ENCODE results near the gene NBEA. TPM values are rescaled to one million over a fixed set of nuclear protein-coding genes. Genes with fewer than 3 reads are reported as not detected.

NBEA gene
- total RNA-seq, 4 donors from 2014 or later = 1.4 to 14.9 (median 4.1) TPM

DNA sequence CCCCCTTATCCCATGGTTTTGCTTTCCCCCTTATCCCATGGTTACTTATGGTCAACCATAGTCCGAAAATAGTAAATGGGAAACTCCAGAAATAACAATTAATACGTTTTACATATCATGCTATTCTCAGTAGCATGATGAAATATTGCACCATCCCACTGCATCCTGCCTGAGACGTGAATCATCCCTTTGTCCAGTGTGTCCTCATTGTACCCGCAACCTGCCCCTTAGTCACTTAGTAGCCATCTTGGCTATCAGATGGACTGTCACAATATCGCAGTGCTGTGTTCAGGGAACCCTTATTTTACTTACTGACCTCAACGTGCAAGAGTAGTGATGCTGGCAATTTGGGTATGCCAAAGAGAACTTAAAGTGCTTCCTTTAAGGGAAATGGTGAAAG, 10.5 kb upstream of the NBEA start:
- H3K4me1 ChIP-seq = no peaks in the 10 kb centered on the region
- H3K36me3 ChIP-seq = no peaks in the 10 kb centered on the region
- H3K27me3 ChIP-seq = no peaks in the 10 kb centered on the region
- TF ChIP-seq, protein P1, sequence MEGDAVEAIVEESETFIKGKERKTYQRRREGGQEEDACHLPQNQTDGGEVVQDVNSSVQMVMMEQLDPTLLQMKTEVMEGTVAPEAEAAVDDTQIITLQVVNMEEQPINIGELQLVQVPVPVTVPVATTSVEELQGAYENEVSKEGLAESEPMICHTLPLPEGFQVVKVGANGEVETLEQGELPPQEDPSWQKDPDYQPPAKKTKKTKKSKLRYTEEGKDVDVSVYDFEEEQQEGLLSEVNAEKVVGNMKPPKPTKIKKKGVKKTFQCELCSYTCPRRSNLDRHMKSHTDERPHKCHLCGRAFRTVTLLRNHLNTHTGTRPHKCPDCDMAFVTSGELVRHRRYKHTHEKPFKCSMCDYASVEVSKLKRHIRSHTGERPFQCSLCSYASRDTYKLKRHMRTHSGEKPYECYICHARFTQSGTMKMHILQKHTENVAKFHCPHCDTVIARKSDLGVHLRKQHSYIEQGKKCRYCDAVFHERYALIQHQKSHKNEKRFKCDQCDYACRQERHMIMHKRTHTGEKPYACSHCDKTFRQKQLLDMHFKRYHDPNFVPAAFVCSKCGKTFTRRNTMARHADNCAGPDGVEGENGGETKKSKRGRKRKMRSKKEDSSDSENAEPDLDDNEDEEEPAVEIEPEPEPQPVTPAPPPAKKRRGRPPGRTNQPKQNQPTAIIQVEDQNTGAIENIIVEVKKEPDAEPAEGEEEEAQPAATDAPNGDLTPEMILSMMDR (IDR thresholded peaks at IDR 0.05) = no peak
- TF ChIP-seq POLR2A (IDR thresholded peaks at IDR 0.05) = no peak
- H3K9me3 ChIP-seq = no peaks in the 10 kb centered on the region
- no peak for DNase-seq
- no peak overlapping the region for H3K4me3 ChIP-seq
- H3K27ac ChIP-seq = no peak overlapping the region

DNA sequence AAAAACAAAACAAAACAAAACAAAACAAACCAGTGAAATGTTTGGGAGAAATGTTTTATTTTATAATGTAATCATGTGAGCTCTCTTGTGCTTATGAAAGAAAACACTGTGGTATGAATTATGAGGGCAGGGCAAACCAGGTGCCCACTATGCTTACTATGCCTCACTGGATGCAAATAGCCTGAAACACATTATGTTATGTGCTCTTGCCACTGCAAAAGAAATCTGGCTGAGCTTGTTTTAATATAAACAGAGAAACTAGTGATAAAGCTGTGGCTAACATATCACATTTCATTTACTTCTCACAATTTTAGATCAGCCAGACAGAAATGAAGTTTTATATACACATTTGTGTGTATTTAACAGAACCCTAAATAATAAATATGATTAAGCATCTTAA, 8.7 kb upstream of the NBEA start:
- Histone ChIP-seq H3K9me3 (no peaks in the 10 kb centered on the region), H3K4me3 (no peak overlapping the region), H3K27me3 (no peaks in the 10 kb centered on the region), H3K4me1 (no peaks in the 10 kb centered on the region), H3K36me3 (no peaks in the 10 kb centered on the region), H3K27ac (no peak overlapping the region)
- DNase-seq = no peak
- TF ChIP-seq, protein P1 (IDR thresholded peaks at IDR 0.05) = no peak
- TF ChIP-seq POLR2A (IDR thresholded peaks at IDR 0.05) = no peak

DNA sequence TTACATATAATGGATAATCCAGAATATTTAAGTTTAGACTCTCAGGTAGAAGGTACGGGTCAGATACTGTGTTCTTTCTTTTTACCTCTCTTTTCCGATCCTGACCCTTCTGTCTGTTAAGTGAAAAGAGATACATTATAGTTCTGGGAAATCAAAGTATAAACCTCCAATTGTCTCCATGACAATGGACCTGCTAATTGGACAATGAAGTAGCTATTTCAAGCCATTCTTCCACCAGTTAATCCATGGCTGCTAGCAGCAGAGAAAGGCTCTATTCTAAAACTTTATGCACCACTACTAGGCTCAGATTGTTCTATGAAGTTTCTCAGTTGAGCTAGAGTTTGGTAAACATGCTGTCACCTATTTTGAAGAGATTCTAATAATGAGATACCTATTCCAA, 8.3 kb upstream of the NBEA start:
- TF ChIP-seq, protein P1 (IDR thresholded peaks at IDR 0.05) = no peak
- TF ChIP-seq POLR2A (IDR thresholded peaks at IDR 0.05) = no peak

DNA sequence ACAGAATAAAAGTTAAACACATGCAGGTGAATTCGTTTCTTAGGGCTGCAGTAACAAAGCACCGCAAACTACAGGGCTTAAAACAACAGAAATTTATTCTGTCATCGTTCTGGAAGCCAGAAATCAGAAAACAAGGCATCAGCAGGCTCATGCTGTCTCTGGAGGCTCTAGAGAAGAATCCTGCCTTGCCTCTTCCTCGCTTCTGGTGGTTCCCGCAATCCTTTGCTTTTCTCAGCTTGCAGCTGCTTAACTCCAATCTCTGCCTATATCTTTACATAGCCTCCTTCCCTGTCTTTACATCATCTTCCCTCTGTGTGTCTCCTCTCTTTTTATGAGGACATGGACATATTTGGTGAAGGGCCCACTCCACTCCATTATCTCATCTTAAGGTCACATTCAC, 6.2 kb upstream of the NBEA start:
- no peaks in the 10 kb centered on the region for H3K27me3 ChIP-seq
- DNase-seq = no peak
- H3K27ac ChIP-seq = no peak overlapping the region
- H3K4me3 ChIP-seq = no peak overlapping the region
- TF ChIP-seq, protein P1 (IDR thresholded peaks at IDR 0.05) = no peak
- no peak for TF ChIP-seq POLR2A (IDR thresholded peaks at IDR 0.05)
- H3K36me3 ChIP-seq = no peaks in the 10 kb centered on the region
- no peaks in the 10 kb centered on the region for H3K4me1 ChIP-seq
- no peaks in the 10 kb centered on the region for H3K9me3 ChIP-seq

More for the DNA sequence above, 8.3 kb upstream of the NBEA start:
- no peak overlapping the region for H3K4me3 ChIP-seq
- H3K9me3 ChIP-seq = no peaks in the 10 kb centered on the region
- no peaks in the 10 kb centered on the region for H3K36me3 ChIP-seq
- H3K27me3 ChIP-seq = no peaks in the 10 kb centered on the region
- DNase-seq = no peak
- no peaks in the 10 kb centered on the region for H3K4me1 ChIP-seq
- no peak overlapping the region for H3K27ac ChIP-seq

DNA sequence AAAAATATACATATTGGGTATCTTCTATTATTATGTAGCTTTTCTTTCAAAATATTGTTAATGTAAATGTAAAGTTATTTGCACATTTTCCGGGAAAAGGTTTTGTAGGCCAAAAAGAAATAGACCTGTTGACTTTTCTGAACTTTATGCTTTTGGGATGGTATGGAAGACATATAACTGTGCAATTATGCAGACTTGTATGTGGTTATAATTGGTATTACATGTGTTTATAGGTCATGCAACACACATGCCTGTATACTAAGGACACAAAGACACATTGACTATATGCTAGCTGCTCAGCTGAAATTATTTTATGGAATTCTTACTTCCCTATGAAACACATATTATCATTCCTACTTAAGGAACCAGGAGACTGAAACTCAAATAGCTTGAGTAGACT, 2.3 kb upstream of the NBEA start:
- H3K27me3 ChIP-seq = no peaks in the 10 kb centered on the region
- H3K4me3 ChIP-seq = no peak overlapping the region
- DNase-seq = no peak
- H3K36me3 ChIP-seq = no peaks in the 10 kb centered on the region
- no peak for TF ChIP-seq POLR2A (IDR thresholded peaks at IDR 0.05)
- TF ChIP-seq, protein P1 (IDR thresholded peaks at IDR 0.05) = no peak
- no peaks in the 10 kb centered on the region for H3K9me3 ChIP-seq
- H3K27ac ChIP-seq = no peak overlapping the region
- peaks cover 0 to 6% (median 0%) of the 10 kb centered on the region in 4 donors for H3K4me1 ChIP-seq

DNA sequence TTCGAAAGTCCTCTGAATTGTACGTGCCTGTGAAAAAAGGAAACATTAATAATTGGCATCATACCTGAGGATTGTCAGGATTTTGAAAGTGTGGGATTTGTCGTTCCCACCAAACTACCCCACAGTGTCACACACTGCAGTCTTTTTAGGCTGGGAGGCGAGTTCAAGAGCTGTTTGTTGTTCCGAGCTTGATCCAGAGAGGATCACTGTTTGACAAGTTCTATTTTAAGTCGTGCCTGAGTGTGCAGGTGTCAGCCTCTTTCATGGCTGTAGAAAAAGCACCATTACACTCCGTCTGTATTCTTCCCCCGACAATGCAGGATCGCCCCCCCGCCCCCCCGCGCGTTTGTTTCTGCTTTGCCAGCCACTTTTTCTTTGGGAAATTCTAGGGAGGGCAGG, 635 bp upstream of the NBEA start:
- Histone ChIP-seq H3K9me3 (no peaks in the 10 kb centered on the region), H3K27ac (peak overlapping the region in 1 of 4 donors; percentile 78), H3K4me3 (peak overlapping the region; percentile 64 to 95 (median 82)), H3K36me3 (no peaks in the 10 kb centered on the region), H3K4me1 (peaks cover 0 to 6% (median 0%) of the 10 kb centered on the region in 4 donors), H3K27me3 (no peaks in the 10 kb centered on the region)
- DNase-seq = no peak
- no peak for TF ChIP-seq POLR2A (IDR thresholded peaks at IDR 0.05)
- TF ChIP-seq, protein P1 (IDR thresholded peaks at IDR 0.05) = no peak
